Measurements from ENCODE around the gene RAP1GDS1.

RAP1GDS1 gene

DNA sequence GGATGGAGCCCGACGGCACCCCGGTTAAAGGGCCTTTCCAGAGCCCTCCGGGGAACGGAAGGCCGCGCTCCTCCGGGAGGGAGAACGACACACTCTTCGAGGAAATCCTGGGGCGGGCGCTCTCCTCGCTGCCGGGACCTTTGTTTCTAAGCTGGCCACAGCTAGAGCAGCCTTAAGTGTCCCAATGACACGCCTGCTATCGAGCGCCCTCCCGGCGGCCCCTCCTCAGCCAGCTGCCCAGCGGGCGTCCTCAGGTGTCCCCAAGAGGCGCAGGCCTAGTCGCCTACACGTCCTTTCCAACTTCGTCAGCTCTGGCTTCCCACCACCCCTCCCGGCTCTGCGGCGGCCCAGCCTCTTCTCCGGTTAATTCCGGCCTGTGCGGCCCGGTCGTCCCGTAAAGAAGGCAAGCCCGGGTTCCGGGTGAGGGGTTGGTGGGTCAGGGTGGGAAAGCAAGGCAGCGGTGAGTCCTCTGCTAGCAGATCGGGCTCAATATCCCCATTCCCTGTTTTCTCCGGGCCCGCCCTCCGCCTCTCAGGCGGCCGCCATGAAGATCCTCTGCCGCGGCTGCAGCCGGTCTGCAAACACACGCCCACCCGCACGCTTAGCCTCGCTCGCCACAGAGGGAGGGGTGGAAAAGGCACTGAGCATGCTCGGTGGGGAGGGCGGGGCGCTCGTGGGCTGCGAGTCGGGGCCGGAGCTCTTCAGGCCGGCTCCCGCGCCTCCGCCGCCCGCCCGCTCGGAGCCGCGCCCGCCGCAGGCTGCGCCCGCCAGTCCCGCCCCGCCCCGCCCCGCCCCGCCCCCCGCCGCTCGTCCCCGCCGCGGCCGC is at the start of gene RAP1GDS1:
TSS of gene RAP1GDS1 (plus strand) at position 806 of the 826 bp plus-strand sequence. CDS start 182 bp downstream, outside the sequence.
- peak within 1 kb of the TSS; percentile 96 for H3K9ac ChIP-seq (ENCODE audit: low read length)
- no peaks in the 10 kb centered on the region for H3K27me3 ChIP-seq (ENCODE audit: control insufficient read depth, insufficient read depth, low read length)
- H3K9me3 ChIP-seq (ENCODE audit: control insufficient read depth, low read length): no peaks in the 10 kb centered on the region
- H3K36me3 ChIP-seq (ENCODE audit: control insufficient read depth, insufficient read depth, low read length): no peaks in the 10 kb centered on the region
- peak within 1 kb of the TSS; percentile 89 for H3K4me3 ChIP-seq (ENCODE audit: low read length)
- H3K4me1 ChIP-seq (ENCODE audit: control insufficient read depth, insufficient read depth, low read length): peaks cover 12% of the 10 kb centered on the region

DNA sequence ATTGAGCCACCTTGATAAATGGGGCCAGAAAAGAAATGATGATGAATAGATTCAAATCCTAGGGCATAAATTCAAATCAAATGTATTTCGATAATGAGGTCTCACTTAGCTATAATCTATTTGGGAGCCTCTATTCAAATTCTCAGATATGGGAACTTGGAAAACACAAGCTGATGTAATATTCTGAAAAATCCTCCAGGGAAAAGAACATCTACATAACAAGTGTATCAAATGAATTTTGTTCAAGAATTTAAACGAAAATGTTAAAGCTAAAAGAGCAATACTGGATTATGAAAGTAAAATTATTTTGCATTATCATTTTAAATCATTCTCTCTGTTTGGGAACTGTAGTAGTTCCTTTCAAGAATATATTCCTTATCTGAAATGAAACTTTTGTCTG is 38.9 kb upstream of the RAP1GDS1 start:
- Histone ChIP-seq H3K27me3 (ENCODE audit: control insufficient read depth, insufficient read depth, low read length) (no peaks in the 10 kb centered on the region), H3K9ac (ENCODE audit: low read length) (no peak overlapping the region), H3K4me1 (ENCODE audit: control insufficient read depth, insufficient read depth, low read length) (no peaks in the 10 kb centered on the region), H3K9me3 (ENCODE audit: control insufficient read depth, low read length) (no peaks in the 10 kb centered on the region), H3K36me3 (ENCODE audit: control insufficient read depth, insufficient read depth, low read length) (no peaks in the 10 kb centered on the region), H3K4me3 (ENCODE audit: low read length) (no peak overlapping the region)

DNA sequence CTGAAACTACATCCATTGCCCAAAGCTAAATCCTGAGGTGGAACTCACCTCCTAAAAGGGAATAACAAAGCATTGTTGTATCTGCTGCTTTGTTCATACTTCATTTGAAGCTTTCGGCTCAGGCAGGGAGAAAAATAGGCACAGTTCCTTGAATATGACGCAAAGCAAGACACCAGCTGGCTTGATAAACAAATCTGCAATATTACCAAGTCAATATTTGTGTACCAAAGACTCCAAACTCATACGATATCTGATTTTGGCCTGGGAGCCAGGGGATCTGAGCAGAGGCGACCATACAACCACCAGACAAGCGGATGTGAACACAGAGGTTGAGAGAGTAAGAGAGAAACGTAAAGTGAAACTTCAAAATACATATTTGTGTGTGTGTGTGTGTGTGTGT is 34.8 kb upstream of the RAP1GDS1 start:
- H3K9ac ChIP-seq (ENCODE audit: low read length): no peak overlapping the region

GRCh38 chr4:98230961-98231360 is 30.2 kb upstream of the RAP1GDS1 start:
- Histone ChIP-seq H3K4me3 (ENCODE audit: low read length) (no peak overlapping the region), H3K36me3 (ENCODE audit: control insufficient read depth, insufficient read depth, low read length) (no peaks in the 10 kb centered on the region), H3K4me1 (ENCODE audit: control insufficient read depth, insufficient read depth, low read length) (no peaks in the 10 kb centered on the region), H3K27me3 (ENCODE audit: control insufficient read depth, insufficient read depth, low read length) (no peaks in the 10 kb centered on the region), H3K9me3 (ENCODE audit: control insufficient read depth, low read length) (no peaks in the 10 kb centered on the region), H3K9ac (ENCODE audit: low read length) (no peak overlapping the region)

More for the DNA sequence above, 34.8 kb upstream of the RAP1GDS1 start:
- no peak overlapping the region for H3K4me3 ChIP-seq (ENCODE audit: low read length)
- H3K27me3 ChIP-seq (ENCODE audit: control insufficient read depth, insufficient read depth, low read length): no peaks in the 10 kb centered on the region
- no peaks in the 10 kb centered on the region for H3K9me3 ChIP-seq (ENCODE audit: control insufficient read depth, low read length)
- no peaks in the 10 kb centered on the region for H3K4me1 ChIP-seq (ENCODE audit: control insufficient read depth, insufficient read depth, low read length)
- H3K36me3 ChIP-seq (ENCODE audit: control insufficient read depth, insufficient read depth, low read length): no peaks in the 10 kb centered on the region

GRCh38 chr4:98232202-98232601 is 29.0 kb upstream of the RAP1GDS1 start:
- no peaks in the 10 kb centered on the region for H3K4me1 ChIP-seq (ENCODE audit: control insufficient read depth, insufficient read depth, low read length)
- no peaks in the 10 kb centered on the region for H3K9me3 ChIP-seq (ENCODE audit: control insufficient read depth, low read length)
- H3K4me3 ChIP-seq (ENCODE audit: low read length): no peak overlapping the region
- no peaks in the 10 kb centered on the region for H3K27me3 ChIP-seq (ENCODE audit: control insufficient read depth, insufficient read depth, low read length)
- H3K9ac ChIP-seq (ENCODE audit: low read length): no peak overlapping the region
- no peaks in the 10 kb centered on the region for H3K36me3 ChIP-seq (ENCODE audit: control insufficient read depth, insufficient read depth, low read length)

- no peaks in the 10 kb centered on the region for H3K4me1 ChIP-seq (ENCODE audit: control insufficient read depth, insufficient read depth, low read length)
- H3K27me3 ChIP-seq (ENCODE audit: control insufficient read depth, insufficient read depth, low read length): no peaks in the 10 kb centered on the region
- H3K9ac ChIP-seq (ENCODE audit: low read length): no peak overlapping the region
- H3K9me3 ChIP-seq (ENCODE audit: control insufficient read depth, low read length): no peaks in the 10 kb centered on the region
- no peaks in the 10 kb centered on the region for H3K36me3 ChIP-seq (ENCODE audit: control insufficient read depth, insufficient read depth, low read length)
- no peak overlapping the region for H3K4me3 ChIP-seq (ENCODE audit: low read length)
Observed at GRCh38 chr4:98237204-98237603, 24.0 kb upstream of the RAP1GDS1 start.

DNA sequence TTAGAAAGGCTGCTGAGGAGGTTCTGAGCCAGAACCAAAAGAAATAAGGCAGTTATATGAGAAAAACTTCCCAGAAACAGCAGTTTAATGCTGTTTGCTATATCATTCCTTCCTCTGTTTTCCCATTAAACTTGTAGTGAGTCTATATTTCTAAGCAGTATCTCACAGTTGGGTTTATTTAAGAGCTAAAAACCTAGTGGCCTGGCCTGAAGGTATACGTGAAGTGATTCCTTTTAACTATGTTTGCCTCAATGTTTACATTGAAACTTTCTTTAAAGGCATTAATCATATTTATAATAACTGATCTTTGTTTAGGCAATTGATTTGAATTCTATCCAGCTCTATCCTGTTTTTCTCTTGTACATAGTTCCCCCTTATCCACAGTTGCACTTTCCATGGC is 19.1 kb upstream of the RAP1GDS1 start:
- no peaks in the 10 kb centered on the region for H3K9me3 ChIP-seq (ENCODE audit: control insufficient read depth, low read length)
- no peak overlapping the region for H3K9ac ChIP-seq (ENCODE audit: low read length)
- H3K36me3 ChIP-seq (ENCODE audit: control insufficient read depth, insufficient read depth, low read length): no peaks in the 10 kb centered on the region
- no peak overlapping the region for H3K4me3 ChIP-seq (ENCODE audit: low read length)
- H3K4me1 ChIP-seq (ENCODE audit: control insufficient read depth, insufficient read depth, low read length): no peaks in the 10 kb centered on the region
- no peaks in the 10 kb centered on the region for H3K27me3 ChIP-seq (ENCODE audit: control insufficient read depth, insufficient read depth, low read length)

DNA sequence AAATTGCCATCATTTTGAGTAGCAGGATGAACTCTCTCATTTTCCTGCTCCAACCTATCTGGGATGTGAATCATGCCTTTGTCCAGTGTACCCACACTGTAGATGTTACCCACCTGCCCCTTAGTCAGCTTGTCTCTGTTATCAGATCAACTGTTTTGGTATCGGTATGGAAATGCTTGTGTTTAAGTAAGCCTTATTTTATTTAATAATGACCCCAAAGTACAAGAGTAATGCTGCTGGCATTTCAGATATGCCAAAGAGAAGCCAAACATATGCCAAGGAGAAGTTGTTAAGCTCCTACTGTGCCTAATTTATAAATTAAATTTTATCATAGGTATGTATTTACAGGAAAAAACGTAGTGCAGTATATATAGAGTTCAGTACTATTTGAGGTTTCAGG is 18.6 kb upstream of the RAP1GDS1 start:
- no peaks in the 10 kb centered on the region for H3K9me3 ChIP-seq (ENCODE audit: control insufficient read depth, low read length)
- no peak overlapping the region for H3K9ac ChIP-seq (ENCODE audit: low read length)
- H3K36me3 ChIP-seq (ENCODE audit: control insufficient read depth, insufficient read depth, low read length): no peaks in the 10 kb centered on the region
- no peaks in the 10 kb centered on the region for H3K4me1 ChIP-seq (ENCODE audit: control insufficient read depth, insufficient read depth, low read length)
- no peak overlapping the region for H3K4me3 ChIP-seq (ENCODE audit: low read length)
- no peaks in the 10 kb centered on the region for H3K27me3 ChIP-seq (ENCODE audit: control insufficient read depth, insufficient read depth, low read length)

DNA sequence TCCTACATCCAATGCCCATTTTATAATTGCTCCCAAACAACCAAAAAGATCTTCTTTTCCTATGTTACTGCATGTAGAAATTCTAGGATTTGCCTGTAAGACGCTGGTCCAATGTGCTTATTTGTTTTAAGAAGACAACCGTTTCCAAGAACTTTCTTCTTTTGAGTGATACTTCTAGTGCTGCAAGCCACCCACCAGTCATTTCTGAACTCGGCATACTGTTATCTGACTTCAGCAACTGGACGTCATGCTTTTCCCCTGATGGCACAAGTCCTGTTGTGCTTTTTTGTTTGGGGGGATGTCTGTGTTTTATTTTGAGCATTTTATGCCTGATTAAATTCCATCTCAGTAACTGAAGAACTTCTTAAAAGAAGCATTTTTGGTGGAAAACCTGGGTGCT is 16.0 kb upstream of the RAP1GDS1 start:
- H3K9me3 ChIP-seq (ENCODE audit: control insufficient read depth, low read length): no peaks in the 10 kb centered on the region
- H3K36me3 ChIP-seq (ENCODE audit: control insufficient read depth, insufficient read depth, low read length): no peaks in the 10 kb centered on the region

GRCh38 chr4:98248934-98249333 is 12.2 kb upstream of the RAP1GDS1 start:
- Histone ChIP-seq H3K27me3 (ENCODE audit: control insufficient read depth, insufficient read depth, low read length) (no peaks in the 10 kb centered on the region), H3K9ac (ENCODE audit: low read length) (no peak overlapping the region), H3K36me3 (ENCODE audit: control insufficient read depth, insufficient read depth, low read length) (no peaks in the 10 kb centered on the region), H3K4me3 (ENCODE audit: low read length) (no peak overlapping the region), H3K9me3 (ENCODE audit: control insufficient read depth, low read length) (no peaks in the 10 kb centered on the region), H3K4me1 (ENCODE audit: control insufficient read depth, insufficient read depth, low read length) (peaks cover 4% of the 10 kb centered on the region)

More for the DNA sequence above, 16.0 kb upstream of the RAP1GDS1 start:
- no peaks in the 10 kb centered on the region for H3K27me3 ChIP-seq (ENCODE audit: control insufficient read depth, insufficient read depth, low read length)
- no peaks in the 10 kb centered on the region for H3K4me1 ChIP-seq (ENCODE audit: control insufficient read depth, insufficient read depth, low read length)
- no peak overlapping the region for H3K4me3 ChIP-seq (ENCODE audit: low read length)
- no peak overlapping the region for H3K9ac ChIP-seq (ENCODE audit: low read length)

DNA sequence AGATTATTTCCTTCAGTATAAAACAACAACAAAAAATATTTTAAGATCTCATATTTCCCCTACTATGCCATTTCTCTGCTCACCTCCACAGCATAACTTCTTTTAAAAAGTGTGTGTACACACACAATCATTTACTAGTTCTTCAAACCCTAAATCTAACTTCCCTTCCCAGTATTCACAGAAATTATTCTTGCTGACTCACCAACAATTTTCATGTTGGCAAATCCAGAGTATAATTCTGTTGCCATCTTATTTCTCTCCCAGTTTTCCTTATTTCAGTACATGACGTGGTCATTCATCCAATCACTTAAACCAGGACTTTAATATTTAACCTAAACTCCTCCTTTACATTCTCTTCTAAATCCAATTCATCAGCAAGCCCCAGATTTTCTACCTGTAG is 11.4 kb upstream of the RAP1GDS1 start:
- Histone ChIP-seq H3K9me3 (ENCODE audit: control insufficient read depth, low read length) (no peaks in the 10 kb centered on the region), H3K4me1 (ENCODE audit: control insufficient read depth, insufficient read depth, low read length) (peaks cover 4% of the 10 kb centered on the region), H3K27me3 (ENCODE audit: control insufficient read depth, insufficient read depth, low read length) (no peaks in the 10 kb centered on the region), H3K4me3 (ENCODE audit: low read length) (no peak overlapping the region), H3K9ac (ENCODE audit: low read length) (no peak overlapping the region), H3K36me3 (ENCODE audit: control insufficient read depth, insufficient read depth, low read length) (no peaks in the 10 kb centered on the region)

DNA sequence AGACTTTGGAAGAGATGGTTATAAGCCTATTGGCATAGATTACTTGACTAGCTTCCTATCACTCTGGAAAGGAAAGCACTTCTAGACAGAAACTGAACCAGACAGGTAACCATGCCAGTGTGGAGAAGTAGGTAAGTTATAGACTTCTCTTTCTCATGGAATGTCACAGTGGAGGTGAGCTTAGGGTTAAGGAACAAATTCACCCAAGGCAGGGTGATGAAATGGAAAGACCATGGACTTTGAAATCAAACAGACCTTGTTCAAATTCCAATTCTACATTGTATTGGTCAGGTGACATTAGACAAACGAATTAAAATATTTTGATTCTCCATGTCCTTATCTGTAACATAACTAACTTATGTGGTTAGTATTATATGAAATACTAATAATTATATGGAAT is 7.7 kb upstream of the RAP1GDS1 start:
- H3K4me3 ChIP-seq (ENCODE audit: low read length): no peak overlapping the region
- peaks cover 4% of the 10 kb centered on the region for H3K4me1 ChIP-seq (ENCODE audit: control insufficient read depth, insufficient read depth, low read length)
- no peaks in the 10 kb centered on the region for H3K9me3 ChIP-seq (ENCODE audit: control insufficient read depth, low read length)
- no peaks in the 10 kb centered on the region for H3K36me3 ChIP-seq (ENCODE audit: control insufficient read depth, insufficient read depth, low read length)
- H3K9ac ChIP-seq (ENCODE audit: low read length): no peak overlapping the region
- H3K27me3 ChIP-seq (ENCODE audit: control insufficient read depth, insufficient read depth, low read length): no peaks in the 10 kb centered on the region
